Glutamatergic neuron (in vitro differentiated cells): ENCODE measurements around the gene CPEB4. TPM values are rescaled to one million over a fixed set of nuclear protein-coding genes. Genes with fewer than 3 reads are reported as not detected.

Experiments
- DNase-seq: peaks from one replicate; pipeline ENCODE4 v3.0.0; 2022
- H3K27ac Mint-ChIP-seq: one replicate; pipeline ENCODE4 v1.8.0; 2020; ENCODE audit warnings: mild to moderate bottlenecking, mixed read lengths, inconsistent platforms; ENCODE audit not compliant: unreplicated experiment
- H3K27me3 Mint-ChIP-seq: one replicate; pipeline ENCODE4 v1.8.0; 2020; ENCODE audit warnings: mild to moderate bottlenecking, moderate library complexity, mixed read lengths, inconsistent platforms; ENCODE audit not compliant: unreplicated experiment
- H3K36me3 Mint-ChIP-seq: one replicate; pipeline ENCODE4 v1.8.0; 2020; ENCODE audit warnings: mild to moderate bottlenecking, mixed read lengths, inconsistent platforms; ENCODE audit not compliant: unreplicated experiment
- H3K4me1 Mint-ChIP-seq: one replicate; pipeline ENCODE4 v1.8.0; 2020; ENCODE audit warnings: mild to moderate bottlenecking, low read depth, mixed read lengths, inconsistent platforms; ENCODE audit not compliant: unreplicated experiment
- H3K4me3 Mint-ChIP-seq: one replicate; pipeline ENCODE4 v1.8.0; 2020; ENCODE audit warnings: mild to moderate bottlenecking, mixed read lengths, inconsistent platforms; ENCODE audit not compliant: unreplicated experiment
- H3K9me3 Mint-ChIP-seq: one replicate; pipeline ENCODE4 v1.8.0; 2020; ENCODE audit warnings: mild to moderate bottlenecking, moderate library complexity, mixed read lengths, inconsistent platforms; ENCODE audit not compliant: unreplicated experiment
- total RNA-seq: library from RNA; stranded (reverse); fragmentation: NEBNext Ultra II Directional; extraction: Animal tissue kit (Norgen Biotek cat#: 25700); gene quantifications from one replicate; pipeline ENCODE4 v1.2.1, GENCODE V29; 2021; ENCODE audit not compliant: unreplicated experiment
- TF ChIP-seq, protein P1 (sequence below): fragments of 200-600 bp; sonication (generic); IDR thresholded peaks from one replicate; pipeline ENCODE4 v1.5.0; 2021; ENCODE audit not compliant: partially characterized antibody, unreplicated experiment

The CPEB4 gene
- total RNA-seq, 1 donor from 2014 or later = 104 TPM

DNA sequence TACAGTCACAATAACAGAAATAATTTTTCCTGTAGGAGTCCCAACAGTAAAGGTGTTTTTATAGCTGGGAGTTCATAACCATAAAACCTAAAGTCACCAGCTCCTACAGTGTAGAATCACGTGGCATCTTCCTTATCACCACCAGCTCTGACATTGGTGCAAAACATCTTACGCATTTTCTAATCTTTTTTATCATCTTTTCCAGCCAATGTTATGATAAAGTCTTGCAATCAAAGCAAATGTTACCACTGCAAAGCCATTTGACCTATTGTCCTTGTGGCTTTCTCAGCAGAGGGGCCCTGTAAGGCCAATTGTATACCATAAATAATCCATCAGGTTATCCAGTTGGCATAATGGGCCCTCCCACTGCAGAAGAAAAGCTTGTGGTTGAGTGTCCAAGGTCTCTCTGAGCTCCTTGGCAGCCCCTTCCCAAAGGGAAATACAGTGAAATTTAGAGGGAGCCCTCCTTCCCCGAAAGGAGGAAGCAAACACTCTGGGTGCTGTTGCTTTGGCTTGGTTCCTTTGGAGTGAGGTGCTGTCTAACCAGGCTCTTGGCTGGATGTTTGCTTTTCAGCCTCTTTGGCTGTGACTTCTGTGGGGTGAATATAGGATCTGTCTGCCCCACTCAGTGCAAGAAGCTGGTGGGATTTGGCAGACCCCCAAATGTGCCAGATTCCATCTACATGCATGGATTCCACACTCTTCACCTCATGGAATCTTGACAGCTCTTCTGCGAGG lies 29.3 kb upstream of the CPEB4 start:
- TF ChIP-seq, protein P1, sequence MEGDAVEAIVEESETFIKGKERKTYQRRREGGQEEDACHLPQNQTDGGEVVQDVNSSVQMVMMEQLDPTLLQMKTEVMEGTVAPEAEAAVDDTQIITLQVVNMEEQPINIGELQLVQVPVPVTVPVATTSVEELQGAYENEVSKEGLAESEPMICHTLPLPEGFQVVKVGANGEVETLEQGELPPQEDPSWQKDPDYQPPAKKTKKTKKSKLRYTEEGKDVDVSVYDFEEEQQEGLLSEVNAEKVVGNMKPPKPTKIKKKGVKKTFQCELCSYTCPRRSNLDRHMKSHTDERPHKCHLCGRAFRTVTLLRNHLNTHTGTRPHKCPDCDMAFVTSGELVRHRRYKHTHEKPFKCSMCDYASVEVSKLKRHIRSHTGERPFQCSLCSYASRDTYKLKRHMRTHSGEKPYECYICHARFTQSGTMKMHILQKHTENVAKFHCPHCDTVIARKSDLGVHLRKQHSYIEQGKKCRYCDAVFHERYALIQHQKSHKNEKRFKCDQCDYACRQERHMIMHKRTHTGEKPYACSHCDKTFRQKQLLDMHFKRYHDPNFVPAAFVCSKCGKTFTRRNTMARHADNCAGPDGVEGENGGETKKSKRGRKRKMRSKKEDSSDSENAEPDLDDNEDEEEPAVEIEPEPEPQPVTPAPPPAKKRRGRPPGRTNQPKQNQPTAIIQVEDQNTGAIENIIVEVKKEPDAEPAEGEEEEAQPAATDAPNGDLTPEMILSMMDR = no peak
- no peak overlapping the region for H3K4me3 Mint-ChIP-seq
- no peak overlapping the region for H3K27ac Mint-ChIP-seq

DNA sequence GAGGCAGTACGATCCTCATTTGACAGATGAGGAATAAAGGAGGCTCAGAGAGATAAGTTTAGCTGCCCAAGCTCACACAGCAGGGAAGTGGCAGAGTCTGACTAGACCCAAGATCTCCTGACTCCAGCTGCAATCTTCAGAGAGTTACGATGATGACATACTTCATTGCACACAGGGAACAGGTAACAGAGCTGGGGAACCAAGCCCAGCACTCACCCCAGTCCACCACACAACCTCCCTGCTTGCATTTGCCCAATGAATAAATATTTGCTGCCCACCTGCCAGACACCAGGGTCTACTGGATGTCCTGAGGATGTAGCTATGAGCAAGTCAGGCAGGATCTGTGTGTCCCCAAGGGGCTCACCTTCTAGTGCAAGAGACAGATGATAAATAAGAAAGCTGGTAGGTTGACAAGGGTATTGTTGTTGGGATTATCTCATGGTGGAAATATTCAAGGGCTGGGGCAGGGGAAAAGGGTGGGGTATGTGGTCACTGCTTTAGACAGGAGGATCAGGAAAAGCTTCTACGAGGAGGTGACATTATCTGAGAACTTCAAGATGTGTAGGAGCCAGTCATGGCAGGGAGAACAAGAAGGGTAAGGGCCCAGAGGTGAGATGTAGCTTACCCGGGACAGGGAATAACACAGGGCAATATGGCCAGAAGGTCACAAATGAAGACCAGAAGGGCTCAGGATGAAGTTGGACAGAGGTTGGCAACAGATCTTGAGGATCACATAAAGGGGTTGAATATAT lies 28.6 kb upstream of the CPEB4 start:
- peaks cover 6% of the 10 kb centered on the region for H3K9me3 Mint-ChIP-seq
- DNase-seq = no peak
- H3K4me1 Mint-ChIP-seq = peaks cover 42% of the 10 kb centered on the region
- peaks cover 20% of the 10 kb centered on the region for H3K27me3 Mint-ChIP-seq
- TF ChIP-seq, protein P1 = no peak
- peak overlapping the region; percentile 30 for H3K27ac Mint-ChIP-seq
- H3K4me3 Mint-ChIP-seq = no peak overlapping the region
- H3K36me3 Mint-ChIP-seq = no peaks in the 10 kb centered on the region

More for the DNA sequence above, 29.3 kb upstream of the CPEB4 start:
- H3K36me3 Mint-ChIP-seq = no peaks in the 10 kb centered on the region
- no peak for DNase-seq
- H3K4me1 Mint-ChIP-seq = peaks cover 39% of the 10 kb centered on the region
- peaks cover 19% of the 10 kb centered on the region for H3K27me3 Mint-ChIP-seq
- H3K9me3 Mint-ChIP-seq = peaks cover 6% of the 10 kb centered on the region

DNA sequence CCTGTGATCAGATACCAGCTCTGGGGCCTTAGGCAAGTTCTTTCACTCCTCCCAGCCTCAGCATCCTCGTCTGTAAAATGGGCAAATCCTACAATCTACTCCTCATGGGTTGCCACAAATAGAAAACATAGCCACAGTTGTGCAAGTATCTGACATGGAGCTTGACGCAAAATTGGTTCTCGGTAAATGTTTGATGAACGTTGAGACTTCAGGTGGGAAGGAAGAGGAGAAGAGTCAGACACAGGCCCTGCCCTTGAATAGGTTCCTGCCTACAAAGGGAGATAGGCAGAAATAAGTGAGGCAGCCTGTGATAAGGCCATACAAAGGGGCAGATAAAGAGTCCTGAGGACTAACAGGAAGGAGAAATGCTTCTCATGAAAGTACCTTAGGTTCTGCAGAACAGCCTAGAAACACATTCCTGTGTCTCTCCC lies 26.1 kb upstream of the CPEB4 start:
- H3K27ac Mint-ChIP-seq = no peak overlapping the region
- no peaks in the 10 kb centered on the region for H3K36me3 Mint-ChIP-seq
- no peak overlapping the region for H3K4me3 Mint-ChIP-seq
- H3K9me3 Mint-ChIP-seq = peaks cover 4% of the 10 kb centered on the region
- DNase-seq = no peak
- H3K27me3 Mint-ChIP-seq = peaks cover 13% of the 10 kb centered on the region
- TF ChIP-seq, protein P1 = no peak
- H3K4me1 Mint-ChIP-seq = peaks cover 38% of the 10 kb centered on the region

DNA sequence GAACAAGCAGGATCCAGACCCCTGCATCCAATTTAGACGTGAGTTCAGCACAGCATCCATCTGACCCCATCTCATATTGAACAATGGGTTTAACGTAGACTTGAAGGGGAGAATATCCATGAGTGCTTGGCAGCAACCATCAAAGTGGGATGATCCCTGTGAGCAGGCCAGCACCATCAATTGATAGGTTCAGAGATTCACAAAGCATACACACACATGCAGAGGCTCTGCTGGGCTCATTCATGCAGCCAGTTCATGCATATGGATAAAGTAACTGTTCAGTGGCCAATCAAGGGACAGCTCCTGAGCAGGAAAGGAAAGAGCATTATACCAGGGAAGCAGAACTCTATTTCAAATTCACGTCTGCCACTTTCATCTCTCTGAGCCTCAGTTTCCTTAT lies 24.8 kb upstream of the CPEB4 start:
- H3K27me3 Mint-ChIP-seq = peaks cover 9% of the 10 kb centered on the region
- DNase-seq = no peak
- no peak overlapping the region for H3K4me3 Mint-ChIP-seq
- TF ChIP-seq, protein P1 = no peak
- H3K27ac Mint-ChIP-seq = no peak overlapping the region
- peaks cover 31% of the 10 kb centered on the region for H3K4me1 Mint-ChIP-seq
- peaks cover 4% of the 10 kb centered on the region for H3K36me3 Mint-ChIP-seq
- H3K9me3 Mint-ChIP-seq = peaks cover 2% of the 10 kb centered on the region
